GM21723 (cell line): ENCODE data around the gene AP2B1.

ENCODE experiments used
- ATAC-seq: cut with Tn5 transposase; IDR thresholded peaks from one replicate; pipeline ENCODE4 v1.9.1; 2021; ENCODE audit warnings: mild to moderate bottlenecking, moderate library complexity; ENCODE audit not compliant: unreplicated experiment

Gene AP2B1

GRCh38 chr17:35726953-35727460 lies 139.9 kb downstream of the AP2B1 start:
- no peak for ATAC-seq

GRCh38 chr17:35727635-35728034 lies 140.5 kb downstream of the AP2B1 start:
- no peak for ATAC-seq

- ATAC-seq, result no peak
Observed at GRCh38 chr17:35728551-35728950, 141.4 kb downstream of the AP2B1 start.

- no peak for ATAC-seq
Observed at GRCh38 chr17:35729405-35729833, 142.3 kb downstream of the AP2B1 start.

- ATAC-seq, result no peak
Observed at GRCh38 chr17:35730400-35731005, 143.4 kb downstream of the AP2B1 start.

GRCh38 chr17:35731239-35731916 lies 144.3 kb downstream of the AP2B1 start, which contains the start of gene RASL10B:
TSS of gene RASL10B (plus strand) at chr17:35731639. CDS start at chr17:35735185, 3,546 bp downstream.
- ATAC-seq, result no peak

- ATAC-seq, result no peak
Observed at GRCh38 chr17:35731917-35732805, 145.0 kb downstream of the AP2B1 start.

- no peak for ATAC-seq
Observed at GRCh38 chr17:35732806-35733136, 145.6 kb downstream of the AP2B1 start.

GRCh38 chr17:35733366-35733765 lies 146.2 kb downstream of the AP2B1 start:
- ATAC-seq, result no peak

GRCh38 chr17:35734396-35734795 lies 147.3 kb downstream of the AP2B1 start:
- ATAC-seq, result no peak

GRCh38 chr17:35735036-35735805 lies 148.1 kb downstream of the AP2B1 start:
- ATAC-seq, result no peak

GRCh38 chr17:35736236-35736635 lies 149.1 kb downstream of the AP2B1 start:
- no peak for ATAC-seq

GRCh38 chr17:35738519-35739133 lies 151.5 kb downstream of the AP2B1 start:
- ATAC-seq, result no peak

- no peak for ATAC-seq
Observed at GRCh38 chr17:35740216-35740615, 153.1 kb downstream of the AP2B1 start.

GRCh38 chr17:35740997-35741931 lies 154.1 kb downstream of the AP2B1 start:
- no peak for ATAC-seq

GRCh38 chr17:35742496-35742895 lies 155.4 kb downstream of the AP2B1 start:
- ATAC-seq, result no peak

- no peak for ATAC-seq
Observed at GRCh38 chr17:35742896-35743477, 155.9 kb downstream of the AP2B1 start.

- no peak for ATAC-seq
Observed at GRCh38 chr17:35743626-35744328, 156.7 kb downstream of the AP2B1 start.
